Gastrocnemius medialis (tissue), 4 donors: ENCODE results near the gene BLVRA.
"Not testable (repeated sequence)": the region's sequence is repeated elsewhere in the genome, so short reads cannot be mapped to it uniquely, and the experiment has no call there.

Experiments
- POLR2A ChIP-seq, 2 donors: fragments of 450-650 bp; IDR thresholded peaks; one replicate each; pipeline ENCODE4 v1.6.1; 2017; ENCODE audit warnings: antibody characterized with exemption in 2 of 2, mild to moderate bottlenecking in 2 of 2, moderate library complexity in 2 of 2
- TF ChIP-seq, protein P1 (sequence below), 5 experiments: fragments of 450-650 bp in 3 of 5; fragments of 200-600 bp in 2 of 5; sonication (generic) in 2 of 5; IDR thresholded peaks in 4 of 5; conservative IDR thresholded peaks in 1 of 5; 1 replicate in 4 of 5; 2 replicates in 1 of 5; pipeline ENCODE4 v1.5.1; 2016 to 2019; ENCODE audit warnings: antibody characterized with exemption in 5 of 5, mild to moderate bottlenecking in 3 of 5, moderate library complexity in 3 of 5

DNA sequence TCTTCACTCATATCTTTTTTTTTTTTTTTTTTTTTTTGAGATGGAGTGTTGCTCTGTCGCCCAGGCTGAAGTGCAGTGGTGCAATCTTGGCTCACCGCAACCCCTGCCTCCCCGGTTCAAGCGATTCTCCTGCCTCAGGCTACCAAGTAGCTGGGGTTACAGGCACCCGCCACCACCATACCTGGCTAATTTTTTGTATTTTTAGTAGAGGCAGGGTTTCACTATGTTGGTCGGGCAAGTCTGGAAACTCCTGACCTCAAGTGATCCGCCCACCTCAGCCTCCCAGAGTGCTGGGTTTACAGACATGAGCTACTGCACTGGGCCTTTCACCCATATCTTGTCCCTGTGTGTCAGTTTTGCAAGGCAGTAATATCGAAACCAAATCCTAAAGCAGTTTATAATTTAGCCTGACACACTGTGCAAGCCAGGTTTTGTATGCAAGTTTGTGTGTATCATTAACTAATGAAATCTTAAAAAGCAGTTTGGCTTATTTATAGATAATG lies 26.2 kb downstream of the BLVRA start:
- TF ChIP-seq POLR2A (IDR thresholded peaks at IDR 0.05) = not testable (repeated sequence)
- TF ChIP-seq, protein P1, sequence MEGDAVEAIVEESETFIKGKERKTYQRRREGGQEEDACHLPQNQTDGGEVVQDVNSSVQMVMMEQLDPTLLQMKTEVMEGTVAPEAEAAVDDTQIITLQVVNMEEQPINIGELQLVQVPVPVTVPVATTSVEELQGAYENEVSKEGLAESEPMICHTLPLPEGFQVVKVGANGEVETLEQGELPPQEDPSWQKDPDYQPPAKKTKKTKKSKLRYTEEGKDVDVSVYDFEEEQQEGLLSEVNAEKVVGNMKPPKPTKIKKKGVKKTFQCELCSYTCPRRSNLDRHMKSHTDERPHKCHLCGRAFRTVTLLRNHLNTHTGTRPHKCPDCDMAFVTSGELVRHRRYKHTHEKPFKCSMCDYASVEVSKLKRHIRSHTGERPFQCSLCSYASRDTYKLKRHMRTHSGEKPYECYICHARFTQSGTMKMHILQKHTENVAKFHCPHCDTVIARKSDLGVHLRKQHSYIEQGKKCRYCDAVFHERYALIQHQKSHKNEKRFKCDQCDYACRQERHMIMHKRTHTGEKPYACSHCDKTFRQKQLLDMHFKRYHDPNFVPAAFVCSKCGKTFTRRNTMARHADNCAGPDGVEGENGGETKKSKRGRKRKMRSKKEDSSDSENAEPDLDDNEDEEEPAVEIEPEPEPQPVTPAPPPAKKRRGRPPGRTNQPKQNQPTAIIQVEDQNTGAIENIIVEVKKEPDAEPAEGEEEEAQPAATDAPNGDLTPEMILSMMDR (IDR thresholded peaks at IDR 0.05 in 4 of 5, conservative IDR thresholded peaks at IDR 0.05 in 1 of 5) = not testable (repeated sequence)
